ENCODE measurements around the gene B4GAT1. TPM values are rescaled to one million over a fixed set of nuclear protein-coding genes. Genes with fewer than 3 reads are reported as not detected.
"Not testable (repeated sequence)": the region's sequence is repeated elsewhere in the genome, so short reads cannot be mapped to it uniquely, and the experiment has no call there.

The B4GAT1 gene
- total and polyA plus RNA-seq, 8 donors, result 3.5 to 22.3 (median 17.4) TPM

GRCh38 chr11:66388780-66389386, 41.5 kb upstream of the B4GAT1 start:
- TF ChIP-seq EP300 (IDR thresholded peaks at IDR 0.05) (no peak), CTCF (IDR thresholded peaks at IDR 0.05) (peak in 5 of 7 experiments; percentile 23 to 72 (median 66))
- no peak overlapping the region for H3K4me3 ChIP-seq
- 27 to 30% (median 29%) methylated on average over 7 to 8 of the region's 8 CpGs for WGBS, 5 donors
- intact Hi-C loops (cut with DNase I; ENCODE audit: low total_unique reads), result loop anchor here (10.0 kb wide), 1 partner anchor 74 kb away; the partner anchor contains the start of gene CD248
- no peak overlapping the region for H3K27ac ChIP-seq
- peak; percentile 88 to 90 for DNase-seq
- no peaks in the 10 kb centered on the region for H3K9me3 ChIP-seq
- no peaks in the 10 kb centered on the region for H3K36me3 ChIP-seq
- H3K4me1 ChIP-seq, result peaks cover 0 to 11% (median 10%) of the 10 kb centered on the region in 4 donors
- H3K27me3 ChIP-seq, result peaks cover 0 to 33% (median 0%) of the 10 kb centered on the region in 3 donors

- no peaks in the 10 kb centered on the region for H3K9me3 ChIP-seq
- H3K4me1 ChIP-seq, result peaks cover 0 to 11% (median 10%) of the 10 kb centered on the region in 4 donors
- 5 to 9% (median 7%) methylated on average over 20 of the region's 20 CpGs for WGBS, 5 donors
- H3K27me3 ChIP-seq, result peaks cover 0 to 33% (median 0%) of the 10 kb centered on the region in 3 donors
- intact Hi-C loops (cut with DNase I; ENCODE audit: low total_unique reads), result loop anchor here (10.0 kb wide), 1 partner anchor 72 kb away; the partner anchor contains the start of gene CD248
- peak overlapping the region in 1 of 5 donors; percentile 21 for H3K27ac ChIP-seq
- no peaks in the 10 kb centered on the region for H3K36me3 ChIP-seq
- DNase-seq, result peak; percentile 91 to 92
- peak overlapping the region in 3 of 4 donors; percentile 22 to 32 (median 29) for H3K4me3 ChIP-seq
- TF ChIP-seq EP300 (IDR thresholded peaks at IDR 0.05) (no peak), POLR2AphosphoS5 (IDR thresholded peaks at IDR 0.05) (peak in 1 of 3 donors; percentile 53), CTCF (IDR thresholded peaks at IDR 0.05) (peak in 5 of 7 experiments; percentile 69 to 94 (median 91))
Measured at GRCh38 chr11:66386171-66387069, 39.0 kb upstream of the B4GAT1 start.

GRCh38 chr11:66384316-66384715, 36.9 kb upstream of the B4GAT1 start:
- 42 to 63% (median 58%) methylated on average over 13 of the region's 13 CpGs for WGBS, 5 donors
- Histone ChIP-seq H3K27me3 (peaks cover 0 to 28% (median 0%) of the 10 kb centered on the region in 3 donors), H3K4me1 (peaks cover 0 to 11% (median 10%) of the 10 kb centered on the region in 4 donors)
- not testable (repeated sequence) for H3K36me3 ChIP-seq, H3K9me3 ChIP-seq, H3K27ac ChIP-seq, H3K4me3 ChIP-seq
- peak in 1 of 2 donors; percentile 8 for DNase-seq
- intact Hi-C loops (cut with DNase I; ENCODE audit: low total_unique reads), result loop anchor here (10.0 kb wide), 1 partner anchor 70 kb away; the partner anchor contains the start of gene CD248

- not testable (repeated sequence) for H3K4me1 ChIP-seq, H3K27ac ChIP-seq, H3K9me3 ChIP-seq, H3K4me3 ChIP-seq, DNase-seq, H3K36me3 ChIP-seq
- intact Hi-C loops (cut with DNase I; ENCODE audit: low total_unique reads), result loop anchor here (10.0 kb wide), 1 partner anchor 65 kb away; the partner anchor contains the start of gene CD248
- H3K27me3 ChIP-seq, result peaks cover 0 to 42% (median 0%) of the 10 kb centered on the region in 3 donors
- WGBS, 5 donors, result 17 to 24% (median 17%) methylated on average over 7 of the region's 7 CpGs
Measured at GRCh38 chr11:66380264-66380663, 32.8 kb upstream of the B4GAT1 start.

- H3K36me3 ChIP-seq; intact Hi-C loops (cut with DNase I; ENCODE audit: low total_unique reads); H3K4me3 ChIP-seq; DNase-seq; H3K9me3 ChIP-seq; H3K27ac ChIP-seq: not testable (repeated sequence)
- H3K27me3 ChIP-seq, result peaks cover 6 to 61% (median 11%) of the 10 kb centered on the region in 3 donors
- WGBS, 5 donors, result 64 to 84% (median 75%) methylated on average over 9 of the region's 9 CpGs
- H3K4me1 ChIP-seq, result peaks cover 17 to 42% (median 30%) of the 10 kb centered on the region in 4 donors
Measured at GRCh38 chr11:66373690-66374287, 26.4 kb upstream of the B4GAT1 start.

Data from stomach (tissue), 9 donors.